G401.6 (cell line): ENCODE data around the gene CAV1.

Experiments used
- FAIRE-seq: peaks from 2 replicates; lab custom pipeline; 2012; peaks lifted over from hg19 to GRCh38; lab: Jason Lieb, UNC

Gene CAV1

GRCh38 chr7:116560021-116560970 lies 35.5 kb downstream of the CAV1 start:
- no peak for FAIRE-seq

DNA sequence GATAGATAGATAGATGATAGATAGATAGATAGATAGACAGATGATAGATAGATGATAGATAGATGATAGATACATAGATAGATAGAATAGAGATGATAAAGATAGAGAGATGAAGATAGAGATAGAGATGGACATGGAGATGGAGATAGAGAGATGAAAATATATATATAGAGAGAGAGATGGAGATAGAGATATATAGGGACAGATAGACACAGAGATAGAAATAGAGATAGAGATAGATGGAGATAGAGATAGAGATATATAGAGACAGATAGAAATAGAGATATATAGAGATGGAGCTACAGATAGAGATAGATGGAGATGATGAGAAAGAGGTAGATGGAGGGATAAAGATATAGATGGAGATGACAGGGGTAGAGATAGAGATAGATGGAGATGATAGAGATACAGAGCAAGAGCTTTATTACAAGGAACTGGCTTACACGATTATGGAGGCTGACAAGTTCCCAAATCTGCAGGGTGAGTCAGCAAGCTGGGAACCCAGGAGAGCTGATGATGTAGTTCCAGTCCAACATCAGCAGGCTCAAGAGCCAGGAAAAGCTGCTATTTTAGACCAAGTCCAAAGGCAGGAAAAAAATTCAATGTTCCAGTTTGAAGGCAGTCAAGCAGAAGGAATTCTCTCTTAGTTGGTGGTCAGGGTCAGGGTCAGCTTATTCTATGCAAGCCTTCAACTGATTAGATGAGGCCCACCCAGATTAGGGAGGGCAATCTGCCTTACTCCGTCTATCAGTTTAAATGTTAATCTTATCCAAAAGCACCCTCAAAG lies 37.1 kb downstream of the CAV1 start:
- no peak for FAIRE-seq

GRCh38 chr7:116562529-116563121 lies 37.8 kb downstream of the CAV1 start:
- FAIRE-seq, result no peak

DNA sequence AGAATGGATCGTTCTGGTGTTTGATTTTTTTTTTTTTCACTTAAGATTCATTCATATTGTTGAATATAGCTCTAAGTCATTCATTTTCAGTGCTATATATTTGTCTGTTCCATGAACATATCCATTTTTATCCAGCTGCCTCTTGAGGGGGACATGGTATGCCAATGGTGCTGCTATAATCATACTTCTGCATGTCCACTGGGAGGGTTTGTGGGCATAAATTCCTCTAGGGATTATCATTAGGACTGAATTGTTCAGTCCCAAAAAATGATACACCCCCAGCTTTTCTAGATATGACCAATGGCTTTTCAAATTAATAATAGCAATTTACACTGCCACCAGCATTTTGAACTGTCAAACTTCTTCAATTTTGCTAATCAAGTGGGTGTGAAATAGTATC lies 41.1 kb downstream of the CAV1 start:
- FAIRE-seq, result no peak

GRCh38 chr7:116566666-116567065 lies 41.8 kb downstream of the CAV1 start:
- no peak for FAIRE-seq

DNA sequence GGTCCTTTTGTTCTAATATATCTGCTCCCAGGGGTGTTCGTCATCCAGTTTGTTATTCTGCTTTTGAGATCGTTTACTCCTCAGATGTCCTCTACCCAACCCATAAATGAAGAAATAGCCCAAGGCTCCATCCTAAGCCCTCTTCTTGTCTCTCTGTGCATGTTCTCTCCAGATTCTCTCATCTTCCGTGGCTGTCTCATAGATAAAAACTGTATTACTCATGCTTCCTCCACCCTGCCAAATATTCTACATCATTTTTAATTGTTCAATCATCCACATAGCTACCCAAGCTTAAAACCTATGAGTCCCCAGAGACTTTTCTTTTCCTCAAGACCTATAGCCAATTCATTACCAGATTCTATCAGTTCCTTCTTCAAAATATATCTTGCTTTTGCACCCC lies 44.9 kb downstream of the CAV1 start:
- FAIRE-seq, result no peak

- FAIRE-seq, result no peak
These were observed 45.5 kb downstream of the CAV1 start for GRCh38 chr7:116570306-116570705.

DNA sequence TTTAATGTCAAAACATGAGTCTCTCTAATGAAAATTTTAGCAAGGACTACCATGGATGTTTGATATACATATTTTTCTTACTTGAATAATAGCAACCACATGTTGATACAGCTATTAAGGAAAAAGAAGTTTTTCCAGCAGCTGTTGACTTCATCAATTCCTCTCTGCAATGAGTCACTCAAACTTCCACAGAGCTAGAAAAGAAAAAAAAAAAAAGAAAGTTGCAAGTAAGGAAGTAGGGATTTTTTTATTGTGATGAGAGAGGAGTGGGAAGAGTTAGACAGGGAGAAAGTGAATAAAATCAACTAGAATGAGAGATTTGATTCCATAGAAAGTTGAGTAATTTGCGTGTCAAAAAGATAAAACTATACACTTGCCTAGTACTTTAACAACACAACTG lies 46.2 kb downstream of the CAV1 start:
- FAIRE-seq, result no peak

DNA sequence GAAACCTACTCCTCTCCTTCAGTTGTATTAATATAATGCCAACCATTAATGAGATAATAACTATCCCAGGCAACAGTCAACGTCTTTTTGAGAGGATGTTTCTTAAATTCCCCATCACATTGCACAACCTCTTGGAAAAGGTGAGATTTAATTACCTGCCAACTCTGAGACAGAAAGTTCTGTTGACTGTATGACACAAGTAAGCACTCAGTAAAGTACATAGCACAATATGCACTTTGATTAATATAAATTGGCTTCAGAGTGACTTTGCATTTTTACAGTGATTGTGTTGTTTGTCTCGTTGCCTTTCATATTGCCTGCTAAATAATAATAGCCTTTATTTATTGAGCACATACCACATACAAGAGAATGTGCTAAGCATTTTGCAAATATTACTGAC lies 46.7 kb downstream of the CAV1 start:
- FAIRE-seq, result no peak

- FAIRE-seq, result no peak
These were observed 47.2 kb downstream of the CAV1 start for GRCh38 chr7:116572036-116572435.

DNA sequence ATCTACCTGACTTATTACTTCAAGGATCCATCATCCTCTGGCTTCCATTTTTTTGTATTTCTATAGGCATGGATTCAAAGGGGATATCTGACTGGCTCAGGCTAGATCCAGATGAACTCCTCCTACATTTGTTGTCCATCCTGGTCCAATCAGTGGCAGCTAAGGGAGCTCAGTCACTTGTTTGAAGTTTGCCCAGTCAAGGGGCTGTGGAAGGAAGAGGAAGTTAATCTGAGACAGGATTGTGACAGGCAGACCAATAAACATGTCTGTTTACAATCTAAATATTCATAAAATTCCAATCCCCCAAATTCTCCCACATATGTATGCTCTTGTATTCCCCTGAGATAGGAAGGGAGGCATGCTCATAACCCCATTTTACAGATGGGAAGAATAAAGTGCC lies 48.7 kb downstream of the CAV1 start:
- FAIRE-seq, result no peak

- FAIRE-seq, result no peak
These were observed 49.4 kb downstream of the CAV1 start for GRCh38 chr7:116574025-116574822.

GRCh38 chr7:116575853-116576252 lies 51.0 kb downstream of the CAV1 start:
- no peak for FAIRE-seq

DNA sequence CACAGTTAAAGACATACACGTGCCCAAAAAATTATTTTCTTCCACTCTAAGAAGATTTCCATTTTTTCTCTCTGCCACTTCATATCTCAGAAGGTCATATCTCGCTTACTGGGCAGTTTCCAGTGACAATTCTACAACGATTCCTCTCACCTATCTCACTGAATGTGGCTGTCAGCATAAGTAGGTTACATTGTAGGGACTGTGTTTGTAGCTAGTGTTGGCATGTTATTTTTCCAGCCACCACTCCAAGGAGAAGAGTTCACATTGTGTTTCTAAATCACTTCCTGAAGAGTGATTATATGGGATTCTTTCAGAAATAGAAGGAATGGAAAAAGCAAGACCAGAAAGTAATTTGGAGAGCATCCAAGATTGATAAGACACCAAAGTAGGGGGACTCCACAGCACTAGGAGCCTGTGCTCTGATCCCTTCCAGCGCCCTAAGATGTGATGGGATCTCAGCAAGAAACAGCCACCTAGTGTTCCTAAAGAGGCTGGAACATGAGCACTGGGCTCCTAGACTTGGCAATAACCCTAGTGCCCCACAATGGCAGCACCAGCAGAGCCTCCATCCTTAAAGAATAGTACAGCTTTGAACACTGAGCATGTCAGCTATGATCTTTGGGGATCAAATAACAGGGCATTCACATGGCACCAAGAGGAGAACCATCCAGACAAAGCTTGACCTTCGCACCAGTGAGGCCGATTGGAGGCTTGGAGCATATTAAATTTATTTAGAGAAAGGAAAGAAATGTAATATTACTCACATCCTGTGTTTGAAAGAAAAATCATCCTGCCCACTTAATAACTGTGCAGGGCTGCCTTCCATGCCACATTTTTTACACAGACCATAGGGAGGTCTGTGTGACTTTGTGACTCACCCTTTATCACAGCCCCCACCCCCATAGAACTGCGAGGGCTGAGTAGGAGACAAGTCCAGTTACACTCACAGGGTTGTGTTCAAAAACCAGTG lies 51.8 kb downstream of the CAV1 start:
- FAIRE-seq, result no peak

DNA sequence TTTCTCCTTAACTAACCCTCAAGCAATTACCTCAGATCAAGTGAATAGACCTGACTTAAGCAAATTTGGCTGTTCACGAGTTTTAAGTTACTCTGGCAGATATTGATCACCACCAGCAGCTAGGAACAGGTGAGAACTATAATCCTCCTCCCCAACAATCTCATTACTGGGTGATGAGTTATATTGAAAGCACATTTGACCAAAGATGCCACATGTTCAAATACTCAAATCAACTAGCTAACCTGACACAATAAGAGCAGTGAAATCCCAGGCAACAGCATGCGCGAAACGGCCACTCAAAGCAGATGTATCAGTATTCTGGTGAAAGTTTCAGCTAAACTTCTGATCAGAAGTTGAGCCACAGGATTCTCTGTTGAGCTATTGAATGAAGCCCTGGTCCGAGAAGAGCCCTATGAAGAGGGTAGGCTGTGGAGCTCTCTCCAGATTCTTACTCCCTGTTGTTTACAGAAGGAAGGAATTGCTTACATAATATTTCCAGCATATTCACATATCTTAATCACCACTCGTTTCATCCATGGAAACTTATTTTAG lies 52.6 kb downstream of the CAV1 start:
- FAIRE-seq, result no peak

DNA sequence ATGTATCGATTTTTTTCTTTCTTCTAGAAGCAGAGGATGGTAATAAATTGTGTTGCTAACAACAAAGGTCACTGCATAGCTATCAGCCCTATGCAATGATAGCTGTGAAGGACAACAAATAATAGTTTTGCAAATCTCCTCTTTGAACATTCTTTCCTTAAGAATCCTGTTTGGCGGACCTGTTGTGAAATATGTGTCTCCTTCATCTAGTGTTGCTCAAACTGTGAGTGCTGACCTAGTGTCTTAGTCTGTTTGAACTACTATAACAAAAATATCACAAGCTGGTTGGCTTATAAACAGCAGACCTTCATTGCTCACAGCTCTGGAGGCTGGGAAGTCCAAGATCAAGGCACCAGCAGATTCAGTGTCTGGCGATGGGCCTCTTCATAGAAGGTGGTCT lies 53.7 kb downstream of the CAV1 start:
- no peak for FAIRE-seq

DNA sequence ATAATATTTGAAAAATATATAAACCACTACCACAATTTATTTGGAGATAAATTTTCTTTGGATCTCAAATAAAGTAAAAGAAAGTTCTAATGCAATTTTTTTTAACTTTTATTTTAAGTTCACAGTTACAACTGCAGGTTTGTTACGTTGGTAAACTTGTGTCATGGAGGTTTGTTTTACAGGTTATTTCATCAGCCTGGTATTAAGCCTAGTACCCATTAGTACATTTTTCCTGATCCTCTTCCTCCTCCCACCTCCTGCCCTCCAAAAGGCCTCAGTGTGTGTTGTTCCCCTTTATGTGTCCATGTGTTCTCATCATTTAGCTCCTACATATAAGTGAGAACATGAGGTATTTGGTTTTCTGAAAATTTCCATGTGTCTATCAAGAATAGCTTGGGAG lies 54.5 kb downstream of the CAV1 start:
- FAIRE-seq, result no peak

GRCh38 chr7:116579835-116580234 lies 55.0 kb downstream of the CAV1 start:
- no peak for FAIRE-seq

GRCh38 chr7:116582164-116582732 lies 57.4 kb downstream of the CAV1 start:
- no peak for FAIRE-seq

DNA sequence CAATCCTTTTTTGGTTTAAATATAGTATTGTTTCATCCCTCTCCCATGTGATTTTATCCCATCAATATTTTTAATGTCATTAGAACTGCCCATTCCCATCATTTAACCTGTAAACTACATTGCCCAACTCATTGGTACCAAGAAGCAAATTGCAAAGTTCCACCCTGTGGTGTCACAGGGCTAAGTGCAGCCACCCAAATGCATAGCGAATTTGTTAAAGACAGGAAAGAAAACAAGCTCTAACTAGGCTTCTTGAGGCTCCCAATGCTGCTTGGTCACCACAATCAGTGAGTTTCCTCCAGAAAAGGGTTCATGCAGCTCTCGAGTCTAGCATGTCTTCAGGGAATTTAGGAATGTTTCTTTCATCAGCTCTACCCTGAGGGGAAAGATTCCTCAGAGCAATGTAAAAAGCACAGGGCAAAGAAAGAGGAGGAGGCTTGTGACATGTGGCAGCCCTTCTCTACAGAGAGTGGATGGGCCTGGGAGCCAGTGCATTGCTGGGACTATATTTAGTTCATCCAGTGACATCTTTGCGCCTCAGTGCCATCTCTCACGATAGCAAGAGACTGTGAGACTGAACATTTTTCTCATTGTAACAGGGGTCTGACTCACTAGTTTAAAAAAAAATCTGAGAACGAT lies 58.1 kb downstream of the CAV1 start:
- FAIRE-seq, result no peak
